GM23338 (cell line): Measurements from ENCODE around the gene THBS1. TPM values are rescaled to one million over a fixed set of nuclear protein-coding genes. Genes with fewer than 3 reads are reported as not detected.

Experiments used
- ATAC-seq: fragments of 200-7000 bp; cut with Tn5 transposase; 3 replicates; pipeline ENCODE4 v1.9.1; 2020
- DNase-seq: peaks from one replicate; pipeline ENCODE4 v3.0.0-alpha.2; 2015; ENCODE audit warnings: low spot score
- H2AFZ ChIP-seq: fragments of 200-600 bp; sonication (generic); 2 replicates; pipeline ENCODE4 v1.8.0; 2016; ENCODE audit warnings: antibody characterized with exemption, mild to moderate bottlenecking, moderate library complexity
- H3F3A ChIP-seq: fragments of 200-600 bp; sonication (generic); replicated peaks from 2 replicates; pipeline ENCODE4 v1.8.0; 2017; ENCODE audit warnings: antibody characterized with exemption, mixed run types, low read depth
- H3K27ac ChIP-seq: fragments of 200-600 bp; sonication (generic); 2 replicates; pipeline ENCODE4 v1.6.1; 2016; ENCODE audit warnings: low read depth
- H3K27me3 ChIP-seq: fragments of 200-600 bp; sonication (generic); 2 replicates; pipeline ENCODE4 v1.8.0; 2016; ENCODE audit warnings: mild to moderate bottlenecking, mixed run types, moderate library complexity; ENCODE audit not compliant: insufficient read depth
- H3K36me3 ChIP-seq: fragments of 200-600 bp; sonication (generic); 2 replicates; pipeline ENCODE4 v1.8.0; 2016; ENCODE audit warnings: mild to moderate bottlenecking; ENCODE audit not compliant: insufficient read depth
- H3K4me1 ChIP-seq: fragments of 200-600 bp; sonication (generic); 2 replicates; pipeline ENCODE4 v1.8.0; 2016; ENCODE audit warnings: mild to moderate bottlenecking, moderate library complexity; ENCODE audit not compliant: insufficient read depth
- H3K4me2 ChIP-seq: fragments of 200-600 bp; sonication (generic); 2 replicates; pipeline ENCODE4 v1.7.1; 2017; ENCODE audit warnings: mixed run types
- H3K4me3 ChIP-seq: fragments of 200-600 bp; sonication (generic); 2 replicates; pipeline ENCODE4 v1.6.1; 2016; ENCODE audit warnings: mixed run types
- H3K79me2 ChIP-seq: fragments of 200-600 bp; sonication (generic); replicated peaks from 2 replicates; pipeline ENCODE4 v1.8.0; 2017; ENCODE audit warnings: mild to moderate bottlenecking; ENCODE audit not compliant: insufficient read depth
- H3K9me2 ChIP-seq: fragments of 200-600 bp; sonication (generic); 2 replicates; pipeline ENCODE4 v1.8.0; 2017; ENCODE audit not compliant: insufficient read depth
- H4K20me1 ChIP-seq: fragments of 200-600 bp; sonication (generic); replicated peaks from 2 replicates; pipeline ENCODE4 v1.8.0; 2017; ENCODE audit warnings: mild to moderate bottlenecking; ENCODE audit not compliant: insufficient read depth
- H3K27ac Mint-ChIP-seq: 2 replicates; pipeline ENCODE4 v1.8.0; 2020; ENCODE audit warnings: inconsistent platforms, mild to moderate bottlenecking, moderate library complexity, mixed read lengths
- H3K27me3 Mint-ChIP-seq: 3 replicates; pipeline ENCODE4 v1.8.0; 2022; ENCODE audit warnings: low read depth, mild to moderate bottlenecking, moderate library complexity, mixed read lengths, inconsistent platforms; ENCODE audit not compliant: insufficient read depth, poor library complexity
- H3K36me3 Mint-ChIP-seq: 3 replicates; pipeline ENCODE4 v1.8.0; 2021; ENCODE audit warnings: low read depth, mild to moderate bottlenecking, inconsistent platforms, moderate library complexity, mixed read lengths
- H3K4me1 Mint-ChIP-seq: 3 replicates; pipeline ENCODE4 v1.8.0; 2020; ENCODE audit warnings: mild to moderate bottlenecking, inconsistent platforms, mixed read lengths
- H3K4me3 Mint-ChIP-seq: 3 replicates; pipeline ENCODE4 v1.8.0; 2021; ENCODE audit warnings: moderate library complexity, mild to moderate bottlenecking, inconsistent platforms, mixed read lengths
- H3K9me3 Mint-ChIP-seq: 3 replicates; pipeline ENCODE4 v1.8.0; 2020; ENCODE audit warnings: moderate library complexity, mild to moderate bottlenecking, inconsistent platforms, mixed read lengths
- CTCF ChIP-seq, 2 experiments: fragments of 200-600 bp in 1 of 2; sonication (generic) in 1 of 2; conservative IDR thresholded peaks; 2 replicates each; pipeline versions ENCODE4 v1.5.1 to v1.6.1; 2016 to 2017; ENCODE audit warnings: antibody characterized with exemption in 2 of 2, low read depth in 2 of 2, mild to moderate bottlenecking in 2 of 2, moderate library complexity in 1 of 2
- ETS1 ChIP-seq: IDR thresholded peaks from 2 replicates; pipeline ENCODE4 v1.6.1; 2016; ENCODE audit warnings: antibody characterized with exemption
- EZH2 ChIP-seq: fragments of 200-600 bp; sonication (generic); IDR thresholded peaks from one replicate; pipeline ENCODE4 v1.8.0; 2017; ENCODE audit warnings: antibody characterized with exemption, mild to moderate bottlenecking, low read depth; ENCODE audit not compliant: unreplicated experiment
- EZH2phosphoT487 ChIP-seq: fragments of 200-600 bp; sonication (generic); IDR thresholded peaks from one replicate; pipeline ENCODE4 v1.8.1; 2018; ENCODE audit warnings: antibody characterized with exemption; ENCODE audit not compliant: unreplicated experiment
- JUNB ChIP-seq: IDR thresholded peaks from one replicate; pipeline ENCODE4 v1.6.1; 2016; ENCODE audit warnings: antibody characterized with exemption; ENCODE audit not compliant: unreplicated experiment
- POLR2AphosphoS5 ChIP-seq: IDR thresholded peaks from 2 replicates; pipeline ENCODE4 v1.6.1; 2016; ENCODE audit warnings: antibody characterized with exemption, low read depth
- REST ChIP-seq: IDR thresholded peaks from one replicate; pipeline ENCODE4 v1.6.1; 2018; ENCODE audit warnings: antibody characterized with exemption; ENCODE audit not compliant: unreplicated experiment
- STAT1 ChIP-seq: IDR thresholded peaks from one replicate; pipeline ENCODE4 v1.6.1; 2016; ENCODE audit warnings: antibody characterized with exemption; ENCODE audit not compliant: unreplicated experiment
- ZNF114 ChIP-seq: fragments of 250-450 bp; sonication (Bioruptor Pico); IDR thresholded peaks from 2 replicates; pipeline ENCODE4 v1.5.0; 2020; ENCODE audit warnings: mild to moderate bottlenecking, moderate library complexity
- ZNF462 ChIP-seq: fragments of 250-450 bp; sonication (Bioruptor Pico); IDR thresholded peaks from 2 replicates; pipeline ENCODE4 v1.5.0; 2020; ENCODE audit warnings: mild to moderate bottlenecking, moderate library complexity
- polyA plus RNA-seq: library from polyadenylated mRNA; unstranded; fragments of >200 nt; fragmentation: Nextera tagmentation; extraction: Ambion mirVana; gene quantifications from 2 replicates; pipeline ENCODE4 v1.2.1, GENCODE V29; 2016
- total RNA-seq: library from RNA; depleted of rRNA; stranded (reverse); fragments of >200 nt; shearing (Covaris generic); gene quantifications from 2 replicates; pipeline ENCODE4 v1.2.3, GENCODE V29; 2014

Gene THBS1
- total and polyA plus RNA-seq, 2 experiments from 2014 or later: 21.7 to 81.9 TPM

- TF ChIP-seq REST: no peak
- TF ChIP-seq ZNF114 (CRISPR knock-in tag): no peak
- TF ChIP-seq ETS1: no peak
These were observed 3.4 kb downstream of the THBS1 start (continued) for GRCh38 chr15:39584266-39584659.

- Histone ChIP-seq H3K27ac (no peak overlapping the region), H3K27me3 (no peaks in the 10 kb centered on the region), H4K20me1 (peaks cover 8% of the 10 kb centered on the region), H3K9me2 (no peaks in the 10 kb centered on the region), H3F3A (0 out of 2 replicates have a peak, but pooled peaks cover 3% of the 10 kb centered on the region), H3K4me1 (peaks cover 10% of the 10 kb centered on the region), H3K4me2 (no peak overlapping the region), H3K36me3 (peaks cover 69% of the 10 kb centered on the region), H3K4me3 (no peak overlapping the region), H3K79me2 (peaks cover 20% of the 10 kb centered on the region), H2AFZ (no peak overlapping the region)
- Mint-ChIP-seq H3K4me3 (no peak overlapping the region), H3K9me3 (no peaks in the 10 kb centered on the region), H3K27ac (no peak overlapping the region), H3K27me3 (peaks cover 14% of the 10 kb centered on the region), H3K36me3 (peaks cover 88% of the 10 kb centered on the region), H3K4me1 (peaks cover 21% of the 10 kb centered on the region)
- TF ChIP-seq ZNF462 (CRISPR knock-in tag) (no peak), STAT1 (no peak), CTCF (conservative IDR thresholded peaks at IDR 0.05; ENCODE audit: low read depth in 2 of 2) (no peak), POLR2AphosphoS5 (no peak), JUNB (no peak), EZH2 (no peak), ZNF114 (CRISPR knock-in tag) (no peak), EZH2phosphoT487 (no peak), ETS1 (no peak)
- DNase-seq (no peak), ATAC-seq (no peak)
These were observed 3.9 kb downstream of the THBS1 start for GRCh38 chr15:39584662-39585388.
